GM12892 (cell line): ENCODE results near the gene FATE1.

Experiments used
- DNase-seq: peaks from one replicate; pipeline ENCODE4 v3.0.0; 2011; ENCODE audit not compliant: insufficient read length
- FAIRE-seq: peaks from 2 replicates; lab custom pipeline; 2011; peaks lifted over from hg19 to GRCh38; lab: Jason Lieb, UNC
- POLR2A ChIP-seq: IDR thresholded peaks from 2 replicates; pipeline ENCODE4 v1.6.1; 2011; ENCODE audit warnings: low read depth, low read length, control low read depth
- POLR2AphosphoS5 ChIP-seq: IDR thresholded peaks from 2 replicates; pipeline ENCODE4 v1.6.1; 2011; ENCODE audit warnings: low read depth, low read length, control low read depth
- TAF1 ChIP-seq: IDR thresholded peaks from 2 replicates; pipeline ENCODE4 v1.6.1; 2011; ENCODE audit warnings: low read depth, mild to moderate bottlenecking, control low read depth, low read length, borderline replicate concordance

FATE1 gene

GRCh38 chrX:151771726-151772125 lies 55.9 kb downstream of the FATE1 start:
- no peak for DNase-seq
- FAIRE-seq = no peak
- no peak for TF ChIP-seq POLR2A
- TF ChIP-seq TAF1 = no peak
- no peak for TF ChIP-seq POLR2AphosphoS5
